Peyer's patch (tissue), 4 donors: ENCODE measurements around the gene CBARP. TPM values are rescaled to one million over a fixed set of nuclear protein-coding genes. Genes with fewer than 3 reads are reported as not detected.

Experiments
- DNase-seq, 3 donors: peaks; one replicate each; pipeline ENCODE4 v3.0.0-alpha.2; 2017 to 2019
- H3K27ac ChIP-seq, 4 donors: fragments of 200-600 bp; sonication (generic); one replicate each; pipeline ENCODE4 v1.5.1; 2016 to 2019
- H3K27me3 ChIP-seq, 2 donors: fragments of 200-600 bp; sonication (generic); one replicate each; pipeline ENCODE4 v1.5.1; 2019
- H3K36me3 ChIP-seq, 3 donors: fragments of 200-600 bp; sonication (generic); one replicate each; pipeline ENCODE4 v1.5.1; 2016 to 2019
- H3K4me1 ChIP-seq, 4 donors: fragments of 200-600 bp; sonication (generic); one replicate each; pipeline ENCODE4 v1.5.1; 2016 to 2019
- H3K4me3 ChIP-seq, 4 donors: fragments of 200-600 bp; sonication (generic); 1 replicate in 3 of 4; 2 replicates in 1 of 4; pipeline ENCODE4 v1.5.1; 2016 to 2019; ENCODE audit warnings: mild to moderate bottlenecking in 1 of 4
- H3K9me3 ChIP-seq, 4 donors: fragments of 200-600 bp; sonication (generic); one replicate each; pipeline ENCODE4 v1.5.1; 2016 to 2019; ENCODE audit warnings: mild to moderate bottlenecking in 1 of 4
- CTCF ChIP-seq, 6 experiments: fragments of 450-650 bp in 4 of 6; fragments of 200-600 bp in 2 of 6; sonication (generic) in 1 of 6; IDR thresholded peaks; one replicate each; pipeline ENCODE4 v1.5.1; 2017 to 2019; ENCODE audit warnings: antibody characterized with exemption in 6 of 6, mild to moderate bottlenecking in 3 of 6, moderate library complexity in 1 of 6
- POLR2A ChIP-seq, 2 donors: fragments of 450-650 bp; IDR thresholded peaks; one replicate each; pipeline ENCODE4 v1.5.1; 2017; ENCODE audit warnings: antibody characterized with exemption in 2 of 2, mild to moderate bottlenecking in 2 of 2, moderate library complexity in 2 of 2
- total RNA-seq, 4 donors: library from RNA; depleted of rRNA; stranded (reverse); fragments of >200 nt; gene quantifications; one replicate each; pipeline ENCODE4 v1.1.0, GENCODE V29; 2016

CBARP gene
- total RNA-seq, 4 donors from 2014 or later, result 1.9 TPM; not detected in 3

GRCh38 chr19:1230783-1231489 is 6.9 kb downstream of the CBARP start:
- no peak overlapping the region for H3K27ac ChIP-seq
- peaks cover 0 to 10% of the 10 kb centered on the region in 2 donors for H3K27me3 ChIP-seq
- no peak for DNase-seq
- TF ChIP-seq CTCF (IDR thresholded peaks at IDR 0.05), result no peak
- no peak for TF ChIP-seq POLR2A (IDR thresholded peaks at IDR 0.05)
- H3K36me3 ChIP-seq, result peaks cover 0 to 25% (median 0%) of the 10 kb centered on the region in 3 donors
- peaks cover 0 to 33% (median 0%) of the 10 kb centered on the region in 4 donors for H3K4me1 ChIP-seq
- no peaks in the 10 kb centered on the region for H3K9me3 ChIP-seq
- no peak overlapping the region for H3K4me3 ChIP-seq

GRCh38 chr19:1229924-1230782 is 7.7 kb downstream of the CBARP start:
- DNase-seq, result no peak
- TF ChIP-seq CTCF (IDR thresholded peaks at IDR 0.05), result no peak
- peaks cover 0 to 31% (median 0%) of the 10 kb centered on the region in 3 donors for H3K36me3 ChIP-seq
- no peaks in the 10 kb centered on the region for H3K9me3 ChIP-seq
- no peak overlapping the region for H3K27ac ChIP-seq
- peaks cover 0 to 32% (median 0%) of the 10 kb centered on the region in 4 donors for H3K4me1 ChIP-seq
- H3K27me3 ChIP-seq, result peaks cover 0 to 8% of the 10 kb centered on the region in 2 donors
- H3K4me3 ChIP-seq, result no peak overlapping the region

GRCh38 chr19:1229056-1229923 is 8.5 kb downstream of the CBARP start:
- Histone ChIP-seq H3K36me3 (peaks cover 0 to 37% (median 0%) of the 10 kb centered on the region in 3 donors), H3K27ac (no peak overlapping the region)

GRCh38 chr19:1228161-1228957 is 9.4 kb downstream of the CBARP start:
- no peak for TF ChIP-seq CTCF (IDR thresholded peaks at IDR 0.05)
- no peak for TF ChIP-seq POLR2A (IDR thresholded peaks at IDR 0.05)
- Histone ChIP-seq H3K9me3 (no peaks in the 10 kb centered on the region), H3K36me3 (peaks cover 0 to 46% (median 0%) of the 10 kb centered on the region in 3 donors), H3K27me3 (no peaks in the 10 kb centered on the region), H3K4me3 (no peak overlapping the region), H3K27ac (no peak overlapping the region), H3K4me1 (peaks cover 0 to 14% (median 0%) of the 10 kb centered on the region in 4 donors)
- no peak for DNase-seq

More at GRCh38 chr19:1229056-1229923, 8.5 kb downstream of the CBARP start:
- H3K4me3 ChIP-seq, result no peak overlapping the region
- peaks cover 0 to 24% (median 0%) of the 10 kb centered on the region in 4 donors for H3K4me1 ChIP-seq
- DNase-seq, result no peak
- TF ChIP-seq POLR2A (IDR thresholded peaks at IDR 0.05) (no peak), CTCF (IDR thresholded peaks at IDR 0.05) (no peak)
- peaks cover 0 to 4% of the 10 kb centered on the region in 2 donors for H3K27me3 ChIP-seq
- no peaks in the 10 kb centered on the region for H3K9me3 ChIP-seq
